ENCODE data around the gene HIKESHI.

Gene HIKESHI, protein sequence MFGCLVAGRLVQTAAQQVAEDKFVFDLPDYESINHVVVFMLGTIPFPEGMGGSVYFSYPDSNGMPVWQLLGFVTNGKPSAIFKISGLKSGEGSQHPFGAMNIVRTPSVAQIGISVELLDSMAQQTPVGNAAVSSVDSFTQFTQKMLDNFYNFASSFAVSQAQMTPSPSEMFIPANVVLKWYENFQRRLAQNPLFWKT

DNA sequence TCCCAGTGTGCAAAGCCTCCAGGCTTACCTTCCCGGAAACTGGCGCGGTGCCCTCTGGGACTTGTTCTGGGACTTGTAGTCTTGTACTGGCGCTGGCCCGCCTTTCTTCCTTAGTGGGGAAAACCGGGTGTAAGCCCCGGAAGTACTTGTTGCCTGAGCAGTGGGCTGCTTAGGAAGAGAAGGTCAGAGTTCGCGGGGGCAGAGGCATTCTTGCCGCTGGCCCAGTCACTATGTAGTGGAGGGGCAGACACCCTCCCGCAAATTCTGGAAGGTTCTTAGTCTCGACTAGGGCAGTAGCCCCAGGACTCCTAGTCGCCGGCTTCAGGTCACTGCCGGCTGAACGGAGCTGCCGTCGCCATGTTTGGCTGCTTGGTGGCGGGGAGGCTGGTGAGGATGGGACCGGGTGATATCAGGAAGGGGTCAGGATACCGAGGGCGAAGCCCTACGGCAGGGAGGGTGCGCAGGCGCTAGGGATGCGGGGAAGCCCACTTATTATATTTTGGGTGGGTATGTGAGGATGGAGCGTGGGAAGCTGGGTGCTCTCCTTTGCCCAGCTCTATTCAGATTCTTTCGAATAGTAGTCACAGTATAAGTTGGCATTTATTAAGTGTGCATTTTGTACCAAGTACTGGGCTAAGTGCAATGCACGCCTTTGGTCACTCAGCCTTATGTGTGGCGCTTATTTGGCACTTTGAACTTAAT is at the start of gene HIKESHI:
Gene HIKESHI (plus strand): TSS at position 149 of the 702 bp plus-strand sequence. CDS start 209 bp downstream, at position 358.
- H3K27ac ChIP-seq: peak within 1 kb of the TSS; percentile 74
- TF ChIP-seq ZFX (IDR thresholded peaks at IDR 0.05; ENCODE audit: borderline replicate concordance): no peak
- TF ChIP-seq, protein P1, sequence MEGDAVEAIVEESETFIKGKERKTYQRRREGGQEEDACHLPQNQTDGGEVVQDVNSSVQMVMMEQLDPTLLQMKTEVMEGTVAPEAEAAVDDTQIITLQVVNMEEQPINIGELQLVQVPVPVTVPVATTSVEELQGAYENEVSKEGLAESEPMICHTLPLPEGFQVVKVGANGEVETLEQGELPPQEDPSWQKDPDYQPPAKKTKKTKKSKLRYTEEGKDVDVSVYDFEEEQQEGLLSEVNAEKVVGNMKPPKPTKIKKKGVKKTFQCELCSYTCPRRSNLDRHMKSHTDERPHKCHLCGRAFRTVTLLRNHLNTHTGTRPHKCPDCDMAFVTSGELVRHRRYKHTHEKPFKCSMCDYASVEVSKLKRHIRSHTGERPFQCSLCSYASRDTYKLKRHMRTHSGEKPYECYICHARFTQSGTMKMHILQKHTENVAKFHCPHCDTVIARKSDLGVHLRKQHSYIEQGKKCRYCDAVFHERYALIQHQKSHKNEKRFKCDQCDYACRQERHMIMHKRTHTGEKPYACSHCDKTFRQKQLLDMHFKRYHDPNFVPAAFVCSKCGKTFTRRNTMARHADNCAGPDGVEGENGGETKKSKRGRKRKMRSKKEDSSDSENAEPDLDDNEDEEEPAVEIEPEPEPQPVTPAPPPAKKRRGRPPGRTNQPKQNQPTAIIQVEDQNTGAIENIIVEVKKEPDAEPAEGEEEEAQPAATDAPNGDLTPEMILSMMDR (IDR thresholded peaks at IDR 0.05): no peak

DNA sequence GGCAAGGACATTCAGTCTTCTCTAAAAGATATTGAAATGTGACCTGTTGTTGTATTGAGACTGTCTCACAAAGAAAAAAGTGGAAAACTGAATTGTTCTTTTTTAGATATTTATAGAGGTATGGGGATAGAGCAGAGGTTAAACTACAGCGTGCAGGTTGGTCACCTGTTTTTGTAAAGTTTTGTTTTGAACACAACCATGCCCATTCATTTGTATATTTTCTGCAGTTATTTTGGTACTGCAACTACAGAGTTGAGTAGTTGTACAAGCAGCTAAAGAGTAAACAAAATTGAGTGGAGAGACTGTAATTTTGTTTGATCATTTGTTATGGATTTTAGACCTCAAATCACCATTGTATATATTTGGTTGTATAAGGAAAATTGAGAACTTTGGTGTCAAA is 46.1 kb upstream of the HIKESHI start:
- H3K27ac ChIP-seq: no peak overlapping the region
- TF ChIP-seq ZFX (IDR thresholded peaks at IDR 0.05; ENCODE audit: borderline replicate concordance): no peak
- TF ChIP-seq, protein P1 (IDR thresholded peaks at IDR 0.05): no peak

DNA sequence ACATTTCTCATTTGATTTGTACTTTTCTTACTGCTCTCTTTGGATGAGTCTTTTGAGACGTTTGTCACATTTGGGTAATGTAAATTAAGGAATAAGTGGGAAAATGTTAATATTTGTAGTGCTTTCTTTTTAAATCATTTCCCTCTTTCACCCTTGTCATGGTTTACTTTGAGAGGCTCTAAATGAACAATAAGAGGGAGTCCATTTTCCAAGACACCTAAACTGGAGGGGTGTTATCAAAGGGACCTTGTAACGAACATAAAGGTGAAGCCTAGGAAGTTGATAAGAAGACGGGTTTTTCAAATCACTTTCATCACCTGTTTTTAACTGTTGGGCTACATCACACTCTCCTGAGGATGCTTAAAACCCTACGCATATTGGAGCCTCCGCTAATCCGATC is 45.4 kb upstream of the HIKESHI start:
- TF ChIP-seq, protein P1 (IDR thresholded peaks at IDR 0.05): no peak
- no peak for TF ChIP-seq ZFX (IDR thresholded peaks at IDR 0.05; ENCODE audit: borderline replicate concordance)
- H3K27ac ChIP-seq: no peak overlapping the region

DNA sequence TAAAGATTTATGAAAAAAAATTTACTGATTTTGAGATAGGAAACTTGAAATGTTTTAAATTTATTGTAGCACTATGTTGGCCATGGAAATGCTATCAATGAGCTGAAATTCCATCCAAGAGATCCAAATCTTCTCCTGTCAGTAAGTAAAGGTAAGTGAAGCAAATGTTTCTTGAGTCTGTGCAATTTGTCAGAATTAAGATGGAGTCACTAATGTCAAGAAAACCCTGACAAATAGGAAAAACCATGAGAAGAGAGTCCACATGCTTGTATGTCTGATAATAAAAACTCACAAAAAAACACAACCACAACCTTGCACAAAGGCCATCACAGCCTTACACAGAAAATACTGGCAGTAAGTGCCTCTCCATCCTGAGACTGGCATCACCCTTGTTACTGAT is 44.6 kb upstream of the HIKESHI start:
- TF ChIP-seq, protein P1 (IDR thresholded peaks at IDR 0.05): no peak
- TF ChIP-seq ZFX (IDR thresholded peaks at IDR 0.05; ENCODE audit: borderline replicate concordance): no peak
- no peak overlapping the region for H3K27ac ChIP-seq

DNA sequence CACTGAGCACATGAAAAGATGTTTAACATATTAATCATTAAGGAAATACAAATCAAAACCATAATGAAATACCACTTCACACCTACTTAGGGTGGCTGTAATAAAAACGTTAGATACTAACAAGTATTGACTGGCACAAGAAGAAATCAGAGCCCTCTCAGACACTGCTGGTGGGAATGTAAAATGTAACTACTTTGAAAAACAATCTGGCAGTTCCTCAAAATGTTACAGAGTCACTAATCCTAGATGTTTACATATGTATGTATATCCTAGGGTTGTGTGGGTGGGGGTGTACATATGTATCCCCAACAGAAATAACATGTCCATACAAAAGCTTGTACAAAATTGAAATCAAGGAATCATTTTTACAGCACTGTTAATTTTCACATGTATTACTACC is 42.3 kb upstream of the HIKESHI start:
- TF ChIP-seq, protein P1 (IDR thresholded peaks at IDR 0.05): no peak
- no peak for TF ChIP-seq ZFX (IDR thresholded peaks at IDR 0.05; ENCODE audit: borderline replicate concordance)
- no peak overlapping the region for H3K27ac ChIP-seq

DNA sequence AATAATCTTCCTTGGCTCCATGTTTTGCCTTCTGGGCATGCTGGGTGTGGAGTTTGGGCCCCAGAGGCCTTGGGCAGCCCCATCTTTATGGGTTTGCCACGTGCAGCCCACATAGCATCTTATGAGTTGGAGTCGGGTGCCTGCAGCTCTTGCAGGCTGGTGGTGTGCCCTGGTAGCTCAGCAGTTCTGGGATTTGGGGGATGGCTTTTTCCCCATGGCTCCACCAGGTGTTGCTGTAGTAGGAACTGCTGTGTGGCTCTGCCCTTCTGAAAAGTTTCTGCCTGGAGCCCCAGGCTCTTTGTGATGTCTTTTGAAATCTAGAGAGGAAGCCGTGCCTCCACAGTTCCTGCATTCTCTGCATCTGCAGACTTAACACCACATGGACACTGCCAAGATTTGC is 40.7 kb upstream of the HIKESHI start:
- TF ChIP-seq, protein P1 (IDR thresholded peaks at IDR 0.05): no peak
- no peak for TF ChIP-seq ZFX (IDR thresholded peaks at IDR 0.05; ENCODE audit: borderline replicate concordance)

DNA sequence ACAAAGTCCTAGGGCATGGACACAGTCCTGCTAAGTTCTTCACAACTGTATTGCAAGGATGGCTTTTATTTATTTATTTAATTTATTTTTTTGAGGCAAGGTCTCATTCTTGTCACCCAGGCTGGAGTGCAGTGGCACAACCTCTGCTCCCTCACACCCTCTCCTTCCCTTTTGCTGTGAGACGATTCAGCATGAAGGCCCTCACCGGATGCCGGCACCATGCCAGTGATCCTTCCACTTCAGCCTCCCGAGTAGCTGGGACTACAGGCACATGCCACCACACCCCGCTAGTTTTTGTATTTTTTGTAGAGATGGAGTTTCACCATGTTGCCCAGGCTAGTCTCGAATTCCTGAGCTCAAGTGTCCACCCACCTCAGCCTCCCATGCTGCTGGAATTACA is 39.7 kb upstream of the HIKESHI start:
- no peak for TF ChIP-seq ZFX (IDR thresholded peaks at IDR 0.05; ENCODE audit: borderline replicate concordance)
- TF ChIP-seq, protein P1 (IDR thresholded peaks at IDR 0.05): no peak
- no peak overlapping the region for H3K27ac ChIP-seq

More for the DNA sequence above, 40.7 kb upstream of the HIKESHI start:
- no peak overlapping the region for H3K27ac ChIP-seq

Data from 22Rv1 (cell line).